PFSK-1 (cell line): ENCODE data around the gene CHRNG.

Experiments used
- FOXP2 ChIP-seq: optimal IDR thresholded peaks from 2 replicates; pipeline ENCODE3; 2011; ENCODE audit warnings: borderline replicate concordance, control low read depth, inconsistent platforms; ENCODE audit not compliant: insufficient read depth; ENCODE audit errors: extremely low read length, extremely low read depth
- POLR2AphosphoS5 ChIP-seq: IDR thresholded peaks from 2 replicates; pipeline ENCODE4 v1.6.1; 2012; ENCODE audit warnings: low read depth, mild to moderate bottlenecking, control low read depth, low read length, moderate library complexity
- TAF1 ChIP-seq: IDR thresholded peaks from 2 replicates; pipeline ENCODE4 v1.6.1; 2012; ENCODE audit warnings: low read length, control low read depth, borderline replicate concordance; ENCODE audit not compliant: insufficient read depth

GRCh38 chr2:232543928-232544631, 4.6 kb downstream of the CHRNG start:
- TF ChIP-seq FOXP2 (no peak), TAF1 (no peak), POLR2AphosphoS5 (no peak)
